GM20000 (cell line): ENCODE data around the gene RIN2.

Experiments used
- DNase-seq: peaks from one replicate; pipeline ENCODE4 v3.0.0; 2012; ENCODE audit warnings: low spot score
- TF ChIP-seq, protein P1 (sequence below): IDR thresholded peaks from 2 replicates; pipeline ENCODE4 v1.5.1; 2012; ENCODE audit warnings: mild to moderate bottlenecking, control low read depth; ENCODE audit errors: extremely low read depth, missing control alignments

RIN2 gene

DNA sequence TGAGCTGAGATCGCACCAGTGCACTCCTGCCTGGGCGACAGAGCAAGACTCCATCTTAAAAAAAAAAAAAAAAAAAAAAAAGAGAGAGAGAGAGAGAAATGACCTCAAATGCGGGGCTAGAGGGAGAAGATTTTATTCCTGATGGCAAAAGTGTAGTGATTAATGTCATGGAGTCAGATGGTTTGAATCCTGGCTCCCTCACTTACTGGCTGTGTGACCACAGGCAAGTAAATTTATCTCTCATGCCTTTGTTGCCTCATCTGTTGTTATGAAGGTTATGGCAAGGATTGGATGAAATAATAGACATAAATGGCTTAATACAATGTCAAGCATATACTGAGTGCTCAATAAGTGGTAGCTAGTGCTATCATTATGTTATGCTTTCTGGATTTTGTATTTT is 29.3 kb downstream of the RIN2 start:
- DNase-seq = no peak
- TF ChIP-seq, protein P1, sequence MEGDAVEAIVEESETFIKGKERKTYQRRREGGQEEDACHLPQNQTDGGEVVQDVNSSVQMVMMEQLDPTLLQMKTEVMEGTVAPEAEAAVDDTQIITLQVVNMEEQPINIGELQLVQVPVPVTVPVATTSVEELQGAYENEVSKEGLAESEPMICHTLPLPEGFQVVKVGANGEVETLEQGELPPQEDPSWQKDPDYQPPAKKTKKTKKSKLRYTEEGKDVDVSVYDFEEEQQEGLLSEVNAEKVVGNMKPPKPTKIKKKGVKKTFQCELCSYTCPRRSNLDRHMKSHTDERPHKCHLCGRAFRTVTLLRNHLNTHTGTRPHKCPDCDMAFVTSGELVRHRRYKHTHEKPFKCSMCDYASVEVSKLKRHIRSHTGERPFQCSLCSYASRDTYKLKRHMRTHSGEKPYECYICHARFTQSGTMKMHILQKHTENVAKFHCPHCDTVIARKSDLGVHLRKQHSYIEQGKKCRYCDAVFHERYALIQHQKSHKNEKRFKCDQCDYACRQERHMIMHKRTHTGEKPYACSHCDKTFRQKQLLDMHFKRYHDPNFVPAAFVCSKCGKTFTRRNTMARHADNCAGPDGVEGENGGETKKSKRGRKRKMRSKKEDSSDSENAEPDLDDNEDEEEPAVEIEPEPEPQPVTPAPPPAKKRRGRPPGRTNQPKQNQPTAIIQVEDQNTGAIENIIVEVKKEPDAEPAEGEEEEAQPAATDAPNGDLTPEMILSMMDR = no peak

GRCh38 chr20:19789009-19789408 is 31.0 kb downstream of the RIN2 start:
- no peak for DNase-seq
- TF ChIP-seq, protein P1 = no peak

- DNase-seq = no peak
- TF ChIP-seq, protein P1 = no peak
These were observed 31.4 kb downstream of the RIN2 start for GRCh38 chr20:19789446-19789845.

GRCh38 chr20:19791887-19792286 is 33.8 kb downstream of the RIN2 start:
- no peak for DNase-seq

DNA sequence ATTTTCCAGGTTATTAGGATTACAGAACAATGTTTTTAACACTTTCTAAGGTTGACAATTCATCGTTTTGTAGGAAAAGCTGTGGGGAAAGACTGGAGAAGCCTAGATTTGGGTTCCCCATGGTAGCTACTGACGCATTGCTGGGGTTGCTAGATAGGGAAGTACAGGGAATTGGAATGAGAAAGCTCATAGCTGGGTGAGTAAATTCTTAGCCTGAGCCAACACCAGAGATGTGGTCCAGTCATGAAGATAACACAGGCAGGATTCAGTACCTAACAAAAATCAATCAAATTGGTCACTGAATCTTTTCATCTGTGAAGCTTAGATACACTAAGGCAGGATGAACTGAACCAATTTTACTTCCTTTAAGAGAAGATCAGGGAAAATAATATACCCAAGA is 35.7 kb downstream of the RIN2 start:
- TF ChIP-seq, protein P1 = no peak
- DNase-seq = no peak

More at GRCh38 chr20:19791887-19792286, 33.8 kb downstream of the RIN2 start:
- TF ChIP-seq, protein P1 = no peak

DNA sequence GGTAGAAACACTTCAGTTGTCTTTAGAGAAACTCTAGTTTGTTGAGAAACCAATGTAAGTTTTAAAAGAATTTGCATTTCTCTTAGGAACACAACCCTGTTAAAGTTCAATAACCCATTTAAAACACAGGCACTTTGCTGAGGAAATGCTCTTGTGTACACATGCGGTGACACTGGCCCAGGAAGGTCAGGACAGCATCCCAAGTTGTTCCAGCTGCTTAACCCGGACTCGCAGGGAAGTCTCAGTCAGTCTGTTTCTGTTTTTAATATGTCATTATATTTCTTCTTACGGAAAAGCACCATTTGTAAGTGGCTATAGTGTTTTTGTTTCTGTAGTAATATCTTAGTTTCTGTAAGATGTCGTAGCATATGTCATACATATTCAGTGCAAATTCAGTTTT is 36.9 kb downstream of the RIN2 start:
- TF ChIP-seq, protein P1 = no peak
- DNase-seq = no peak

DNA sequence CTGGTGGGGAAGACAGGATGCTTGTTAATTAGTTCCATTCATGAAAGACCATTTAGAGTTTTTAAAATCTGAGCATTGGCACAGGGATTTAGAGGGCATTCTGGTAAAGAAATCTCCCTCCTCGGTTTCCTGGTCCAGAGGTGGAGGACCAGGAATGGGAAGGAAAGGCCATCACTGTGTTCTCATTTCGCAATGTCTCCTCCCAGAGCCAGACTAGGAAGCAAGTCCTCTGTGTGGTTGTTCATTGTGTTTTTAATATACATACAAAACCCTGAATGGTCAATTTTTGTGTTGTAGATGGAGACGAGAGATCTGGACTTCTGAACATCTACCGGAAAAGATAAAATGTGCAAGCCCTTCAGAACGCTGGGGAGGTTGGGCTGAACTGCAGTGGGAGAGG is 41.3 kb downstream of the RIN2 start:
- TF ChIP-seq, protein P1 = no peak
- no peak for DNase-seq
